Smooth muscle cell (in vitro differentiated cells): ENCODE results near the gene CLNK. TPM values are rescaled to one million over a fixed set of nuclear protein-coding genes. Genes with fewer than 3 reads are reported as not detected.

Experiments
- polyA plus RNA-seq: library from polyadenylated mRNA; unstranded; fragments of >200 nt; fragmentation: Nextera tagmentation; extraction: Ambion mirVana; gene quantifications from 2 replicates; pipeline ENCODE4 v1.2.1, GENCODE V29; 2016
- total RNA-seq: library from RNA; depleted of rRNA; stranded (reverse); fragments of >200 nt; gene quantifications from 2 replicates; pipeline ENCODE4 v1.2.3, GENCODE V29; 2014

The CLNK gene
- total and polyA plus RNA-seq, 2 experiments from 2014 or later: not detected

Other genes with a start within 250 kb of the CLNK start
- gene ZNF518B, start 227.3 kb downstream of the CLNK start, total RNA-seq: 81.3 and 119 TPM in 2 replicates
- 9.9 and 14.1 TPM in 2 replicates for gene ZNF518B, start 227.3 kb downstream of the CLNK start, polyA plus RNA-seq